HG03108 (cell line): ENCODE results near the gene CMIP.

Source experiments
- ATAC-seq: cut with Tn5 transposase; IDR thresholded peaks from one replicate; pipeline ENCODE4 v1.9.1; 2021; ENCODE audit warnings: moderate library complexity; ENCODE audit not compliant: unreplicated experiment

The CMIP gene

DNA sequence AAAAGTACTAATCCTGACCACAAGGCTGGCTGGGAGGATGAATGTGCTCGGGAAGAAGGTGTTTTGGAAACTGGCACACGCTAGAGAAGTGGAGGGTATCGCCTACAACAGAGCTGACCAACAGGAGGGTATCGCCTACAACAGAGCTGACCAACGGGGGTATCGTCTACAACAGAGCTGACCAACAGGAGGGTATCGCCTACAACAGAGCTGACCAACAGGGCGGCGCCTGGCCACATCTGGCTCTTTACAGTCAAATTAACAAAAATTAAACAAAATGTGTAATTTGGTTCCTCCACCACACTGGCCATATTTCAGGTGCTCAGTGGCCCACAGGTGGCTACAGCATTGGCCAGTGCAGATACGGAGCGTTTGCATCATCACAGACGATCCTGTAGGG, 153.5 kb downstream of the CMIP start:
- no peak for ATAC-seq

DNA sequence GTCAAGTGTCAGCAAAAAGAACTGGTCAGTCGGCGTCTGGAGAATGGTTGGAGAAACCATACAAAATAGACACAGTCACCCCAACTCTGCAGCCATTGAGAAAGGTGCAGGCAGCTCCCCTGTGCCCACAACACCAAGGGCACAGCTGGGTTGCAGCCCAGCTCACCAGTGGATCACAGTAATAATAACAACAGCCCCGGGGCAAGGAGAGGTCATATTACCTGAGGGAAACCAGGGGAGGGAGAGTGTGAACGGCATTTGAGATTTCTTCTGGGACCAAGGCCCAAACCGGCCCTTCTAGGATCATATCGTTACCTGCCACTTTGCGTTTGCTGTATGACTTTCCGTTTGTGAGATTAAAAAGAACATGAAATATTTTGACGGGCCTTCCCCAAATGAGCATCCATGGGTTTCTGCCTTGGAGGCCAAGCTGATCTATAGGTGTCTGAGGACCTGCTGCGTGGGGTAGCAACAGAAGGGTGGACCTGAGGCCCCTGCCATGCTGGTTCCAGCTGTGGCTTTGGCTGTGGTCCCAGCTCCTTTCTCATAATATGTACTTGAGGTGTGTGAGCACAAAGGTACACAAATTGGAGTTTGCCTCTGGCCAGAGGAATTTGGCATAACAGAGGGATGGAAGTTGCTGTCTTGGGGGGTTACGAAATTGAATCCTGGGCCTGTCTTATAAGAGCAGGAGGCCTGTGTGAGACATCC, 154.6 kb downstream of the CMIP start:
- ATAC-seq, result no peak

DNA sequence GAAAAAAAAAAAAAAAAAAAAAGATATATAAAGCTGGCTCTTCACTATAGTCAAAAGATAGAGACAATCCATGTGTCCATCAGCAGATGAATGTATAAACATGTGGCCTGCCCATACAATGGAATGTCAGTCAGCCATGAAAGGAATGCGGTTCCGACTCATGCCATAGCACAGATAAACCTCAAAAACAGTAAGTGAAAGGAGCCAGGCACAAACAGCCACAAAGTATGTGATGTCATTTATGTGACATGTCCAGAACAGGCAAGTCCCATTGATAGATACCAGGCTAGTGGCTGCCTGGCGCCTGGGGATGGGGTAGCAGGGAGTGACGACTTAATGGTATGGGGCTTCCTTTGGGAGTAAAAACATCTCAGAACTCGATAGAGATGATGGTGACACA, 155.7 kb downstream of the CMIP start:
- no peak for ATAC-seq

DNA sequence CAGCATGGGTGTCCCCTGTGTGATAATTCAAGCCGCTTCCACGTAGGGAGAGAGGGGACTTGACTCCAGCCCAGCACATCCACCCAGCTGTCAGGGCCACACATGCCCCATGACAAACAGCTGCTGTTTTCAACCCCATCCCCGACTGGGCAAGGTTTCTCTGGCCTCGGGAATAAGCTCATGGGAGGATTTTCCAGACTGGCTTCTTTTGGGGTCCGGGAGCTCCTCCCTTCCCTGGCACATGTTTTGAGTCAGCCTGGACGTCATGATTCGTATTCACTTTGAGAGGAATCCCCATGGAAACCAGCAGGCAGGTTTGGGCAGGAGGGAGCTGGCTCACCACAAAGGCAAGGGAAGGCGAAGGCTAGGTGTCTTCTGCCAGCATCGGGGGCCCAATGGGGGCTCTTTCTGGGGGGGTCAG, 156.4 kb downstream of the CMIP start:
- no peak for ATAC-seq

DNA sequence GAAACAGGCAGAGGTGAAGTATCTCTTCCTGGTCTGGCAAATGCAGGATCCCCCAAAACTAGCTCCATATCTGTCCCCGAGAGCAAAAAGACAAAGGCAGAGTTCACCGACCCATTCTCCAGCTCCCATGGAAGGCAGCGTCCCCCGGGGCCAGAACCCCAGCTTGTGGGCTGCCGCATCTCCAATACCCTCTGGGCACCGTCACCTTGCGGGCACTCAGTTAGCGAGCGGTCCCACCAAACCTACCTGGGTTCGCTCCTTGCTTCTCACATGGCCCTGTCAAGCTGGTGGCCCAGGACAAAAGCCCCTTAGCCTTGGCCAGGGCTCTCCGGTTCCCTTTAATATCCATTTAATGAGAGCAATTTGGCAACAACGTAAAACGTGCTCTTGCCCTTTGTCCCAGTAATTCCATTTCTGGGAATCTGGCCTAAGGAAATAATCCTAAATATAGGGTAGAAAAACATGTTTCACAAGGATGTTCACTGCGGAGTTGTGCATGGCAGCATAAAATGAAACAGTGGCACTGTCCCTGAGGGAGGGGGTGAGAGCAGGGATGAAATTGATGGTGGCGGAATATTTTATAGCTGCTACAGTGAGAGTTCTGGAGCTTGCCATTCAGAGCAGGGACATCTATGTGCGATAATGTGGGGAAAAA, 157.1 kb downstream of the CMIP start:
- no peak for ATAC-seq

DNA sequence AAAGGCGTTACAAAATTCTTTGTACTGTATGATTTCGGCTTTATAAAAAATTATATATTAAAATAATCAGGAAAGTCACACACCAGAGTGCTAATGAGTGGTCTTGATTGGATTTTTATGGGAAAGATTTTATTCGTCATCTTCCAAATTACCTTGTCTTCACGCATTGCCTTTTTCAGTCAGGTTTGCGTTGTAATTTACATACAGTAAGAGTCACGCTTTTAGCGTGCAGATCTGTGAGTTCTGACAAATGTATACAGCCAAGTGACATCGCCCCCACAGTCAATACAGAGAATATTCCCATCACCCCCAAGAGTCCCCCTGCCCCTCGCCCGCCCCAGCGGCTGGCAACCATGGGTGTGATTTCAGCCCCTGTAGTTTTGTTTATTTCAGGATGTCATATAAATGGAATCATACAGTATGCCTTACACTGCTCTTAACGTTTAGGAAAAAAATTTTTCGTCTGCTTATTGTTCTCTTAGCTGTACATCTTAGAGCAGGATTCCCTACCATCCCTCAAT, 157.7 kb downstream of the CMIP start:
- ATAC-seq, result no peak

DNA sequence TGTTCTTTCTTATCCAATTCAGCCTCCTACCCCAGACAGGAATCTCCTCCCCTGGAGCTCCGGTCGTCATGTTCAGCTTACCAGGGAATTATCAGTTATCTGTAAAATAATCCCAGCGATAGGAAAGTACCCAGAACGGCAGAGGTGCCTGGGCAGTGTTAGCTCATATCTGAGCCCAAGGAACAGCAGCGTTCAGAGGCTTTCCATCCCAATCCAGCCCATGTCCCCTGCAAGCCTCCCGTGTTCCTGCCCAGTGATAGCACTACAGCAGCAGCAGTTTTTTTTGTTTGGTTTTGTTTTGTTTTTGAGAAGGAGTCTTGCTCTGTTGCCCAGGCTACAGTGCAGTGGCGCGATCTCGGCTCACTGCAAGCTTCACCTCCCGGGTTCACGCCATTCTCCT, 158.2 kb downstream of the CMIP start:
- ATAC-seq, result no peak

DNA sequence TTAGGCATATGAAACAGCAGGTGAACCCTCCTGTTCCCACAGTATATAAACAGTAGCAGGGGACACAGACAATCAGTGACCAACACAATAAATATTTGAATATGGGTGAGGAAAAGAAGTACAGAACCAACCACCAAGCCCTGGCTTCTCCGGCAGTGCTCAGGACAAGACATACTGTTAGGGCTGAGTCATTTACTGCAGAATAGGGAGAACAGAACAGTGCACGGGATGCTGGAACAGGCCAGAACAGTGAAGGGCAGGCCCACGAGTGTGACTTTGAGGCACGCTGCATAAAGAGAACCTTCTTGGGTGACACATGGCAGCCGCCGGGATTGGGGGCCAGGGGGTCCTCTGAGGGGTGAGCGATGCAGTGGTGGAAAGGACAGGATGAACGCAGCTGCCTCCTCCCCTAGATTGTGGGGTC, 160.4 kb downstream of the CMIP start:
- ATAC-seq, result no peak

DNA sequence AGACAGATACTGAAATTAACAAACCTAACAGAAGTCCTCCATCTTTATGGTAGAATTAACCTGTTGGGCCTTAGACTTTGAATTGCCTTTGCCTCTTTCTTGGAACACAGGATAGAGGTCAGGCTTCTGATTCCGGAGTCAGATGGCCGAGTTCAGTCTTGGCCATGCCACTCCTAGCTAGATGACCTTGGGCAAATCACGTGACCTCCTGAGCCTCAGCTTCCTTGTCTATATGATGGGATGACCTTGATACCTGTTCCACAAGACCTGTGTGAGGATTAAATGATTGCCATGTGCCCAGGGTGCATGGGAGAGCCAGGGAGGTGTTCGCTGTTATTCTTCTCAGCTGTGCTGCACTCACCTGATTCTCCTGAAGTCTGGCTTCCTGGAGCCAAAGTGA, 161.4 kb downstream of the CMIP start:
- no peak for ATAC-seq

DNA sequence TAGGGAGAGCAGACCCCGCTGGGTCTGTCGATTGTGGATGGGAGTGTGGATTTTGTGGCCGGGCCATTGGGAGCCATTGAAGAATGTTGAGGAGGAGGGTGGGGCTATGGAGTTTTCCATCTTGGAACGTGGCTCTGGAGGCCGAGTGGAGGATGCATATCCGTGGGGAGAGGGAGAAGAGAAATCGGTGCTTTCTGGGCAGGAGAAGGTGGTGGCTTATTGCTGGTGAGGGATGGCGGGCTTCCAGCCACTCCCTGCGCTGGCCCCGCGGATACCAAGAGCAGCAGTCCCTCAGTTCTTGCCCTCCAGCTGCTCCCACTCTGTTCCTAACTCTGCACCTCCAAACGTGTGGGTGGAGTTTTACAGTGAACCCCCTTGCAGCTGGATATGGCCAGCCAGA, 162.4 kb downstream of the CMIP start:
- ATAC-seq, result no peak

DNA sequence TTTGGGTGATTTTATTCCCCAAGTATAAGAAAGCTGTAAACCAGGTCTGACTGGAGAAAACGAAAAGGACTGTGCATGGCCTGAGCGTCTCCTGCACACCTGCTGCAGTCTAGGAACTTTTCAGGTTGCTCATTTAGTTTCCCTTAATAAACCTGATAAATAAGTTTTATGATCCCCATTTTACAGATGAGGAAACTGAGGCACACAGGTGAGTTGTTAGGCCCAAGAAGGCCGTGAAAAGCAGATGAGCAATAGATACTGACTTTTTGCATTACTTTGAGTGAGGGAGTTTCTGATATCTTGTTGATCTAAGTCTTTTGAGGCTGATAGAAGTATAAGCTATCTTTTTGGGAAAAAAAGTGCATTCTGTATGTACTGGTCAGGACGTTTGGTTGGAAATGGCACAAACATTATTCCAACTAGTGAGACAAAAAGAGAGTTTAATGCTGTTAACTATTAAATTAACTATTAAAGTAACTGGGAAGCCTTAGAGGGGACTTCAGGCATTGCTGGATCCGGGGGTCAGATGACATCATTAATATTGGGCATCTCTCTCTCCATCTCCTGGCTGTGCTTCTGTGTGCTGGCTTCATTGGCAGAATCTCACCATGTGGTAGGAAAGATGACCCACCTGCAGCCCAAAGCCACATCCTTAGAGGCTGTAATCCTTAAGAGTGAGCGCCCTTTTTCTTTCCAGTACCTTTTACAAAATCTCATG, 163.4 kb downstream of the CMIP start:
- no peak for ATAC-seq

DNA sequence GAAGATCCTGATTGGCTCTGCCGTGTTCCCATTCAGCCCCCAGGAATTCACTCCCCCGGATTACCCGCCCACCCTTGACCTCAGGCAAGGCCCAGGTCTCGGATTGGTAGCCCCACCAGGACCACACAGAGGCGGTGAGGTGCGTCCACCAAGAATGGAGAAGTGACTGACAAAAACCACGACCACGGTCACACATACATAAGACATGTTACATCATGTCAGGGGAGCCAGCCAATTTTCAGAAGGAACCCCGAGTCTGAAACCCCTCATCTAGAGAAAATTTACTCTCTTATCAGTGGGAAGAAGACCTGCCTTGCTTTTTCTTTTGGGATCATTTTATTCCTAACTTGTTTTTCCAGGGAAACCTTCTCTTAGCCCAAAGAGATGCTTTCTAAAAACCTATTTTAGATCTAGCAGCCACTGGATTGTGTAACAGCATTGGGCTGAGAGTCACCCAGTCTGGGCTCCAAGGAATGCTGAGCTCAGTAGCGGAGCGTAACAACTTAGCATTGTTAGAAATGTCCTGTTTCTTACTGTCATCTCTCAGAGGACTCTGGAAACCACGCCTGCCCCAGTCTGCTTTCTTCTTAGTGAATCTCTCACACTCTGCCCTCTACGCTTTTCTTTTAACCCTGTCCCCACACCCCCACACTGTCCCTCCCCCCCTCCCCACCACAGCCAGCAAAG, 164.1 kb downstream of the CMIP start:
- ATAC-seq, result no peak

DNA sequence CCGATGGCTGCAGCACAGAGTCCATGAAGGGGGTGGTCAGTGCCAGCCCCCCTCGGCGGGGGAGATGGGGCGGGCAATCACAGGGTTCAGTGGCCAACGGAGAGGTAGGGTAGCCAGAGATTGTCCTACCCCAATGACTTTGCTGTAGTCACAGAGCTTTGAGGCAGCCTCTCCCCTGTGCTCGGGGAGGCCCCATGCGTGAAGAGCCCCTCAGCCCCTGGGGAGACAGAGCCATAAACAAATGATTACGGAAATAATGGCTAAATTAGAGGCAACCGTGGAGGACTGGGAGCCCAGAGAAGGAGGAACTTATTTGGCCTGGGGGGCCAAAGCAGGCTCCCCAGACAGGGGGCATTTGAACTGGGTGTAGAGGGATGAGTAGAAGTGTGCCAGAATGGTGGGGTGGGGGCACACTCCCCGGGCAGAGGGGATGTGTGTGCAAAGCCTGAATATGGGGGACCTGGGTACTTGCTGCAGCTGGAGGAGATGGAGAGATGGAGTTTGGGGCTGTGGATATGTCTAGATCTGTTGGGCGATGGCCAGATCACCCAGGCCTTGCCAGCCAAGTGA, 164.8 kb downstream of the CMIP start:
- ATAC-seq, result no peak

DNA sequence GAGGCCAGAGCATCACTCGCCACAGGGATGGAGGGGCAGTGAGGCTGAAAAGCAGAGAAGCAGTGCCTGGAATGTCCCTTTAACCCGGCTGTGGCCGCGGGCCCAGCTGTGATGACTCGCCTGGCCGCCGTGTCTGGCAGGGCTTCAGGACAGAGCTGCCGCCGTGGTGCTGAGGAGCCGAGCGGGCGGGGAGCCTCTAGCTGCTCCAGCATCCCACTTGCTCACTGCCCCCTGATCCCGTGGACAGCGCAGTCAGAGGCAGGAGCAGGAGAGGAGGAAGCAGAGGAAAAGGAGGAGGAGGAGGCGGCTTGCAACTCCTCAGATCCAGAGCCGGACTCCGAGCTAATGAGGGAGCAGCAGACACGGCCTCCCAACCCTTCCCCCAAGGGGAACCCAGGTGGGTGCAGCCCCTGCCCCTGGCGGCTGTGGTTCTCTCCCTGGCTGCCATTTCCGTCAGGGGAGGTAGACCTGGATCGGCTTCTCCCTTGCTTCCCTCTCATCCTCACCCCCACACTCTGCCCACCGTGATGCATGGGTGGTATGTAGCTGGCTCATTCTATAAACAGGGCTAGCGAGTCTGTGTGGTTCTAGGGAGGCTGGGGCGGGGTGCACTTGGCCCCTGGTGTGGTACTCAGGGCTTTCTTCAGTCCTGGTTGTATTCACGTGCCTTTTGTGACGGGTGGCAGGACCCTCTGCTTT, 165.7 kb downstream of the CMIP start:
- ATAC-seq, result no peak

DNA sequence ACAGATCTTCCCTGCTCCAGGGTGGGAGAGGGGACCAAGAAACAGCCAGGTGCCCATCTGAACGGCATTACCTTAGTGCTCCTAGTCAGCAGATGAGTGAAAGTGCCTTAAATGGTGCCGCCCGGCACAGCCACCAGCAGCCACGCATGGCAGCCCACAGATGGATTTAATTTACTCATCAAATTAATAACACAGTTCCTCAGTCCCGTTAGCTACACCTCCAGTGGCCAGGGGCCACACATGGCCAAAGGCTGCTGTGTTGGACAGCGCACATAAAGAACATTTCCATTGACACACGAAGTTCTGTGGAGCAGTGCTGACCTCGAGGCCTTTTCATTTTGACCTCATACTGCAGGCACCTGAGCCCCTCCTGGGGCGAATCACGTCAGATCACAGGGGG, 166.3 kb downstream of the CMIP start:
- ATAC-seq, result no peak

DNA sequence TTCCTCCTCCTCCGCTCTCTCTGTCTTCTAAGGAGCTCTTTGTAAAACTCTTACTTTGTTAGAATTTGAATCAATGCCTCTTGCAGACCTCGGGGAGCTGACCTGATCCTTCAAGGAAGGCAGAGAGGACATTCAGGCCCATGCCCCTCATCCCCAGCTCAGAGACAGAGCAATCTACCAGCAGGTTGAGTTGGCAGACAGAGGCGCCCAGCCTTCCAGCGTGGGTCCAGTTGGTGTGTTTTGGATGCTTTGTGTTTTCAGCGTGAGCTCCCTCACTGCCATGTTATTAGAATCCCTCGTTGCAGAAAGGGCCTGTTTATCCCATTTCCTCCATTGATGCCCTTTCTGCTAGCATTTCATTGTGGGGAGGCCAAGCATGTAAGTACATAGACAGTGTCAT, 167.1 kb downstream of the CMIP start:
- ATAC-seq, result no peak

DNA sequence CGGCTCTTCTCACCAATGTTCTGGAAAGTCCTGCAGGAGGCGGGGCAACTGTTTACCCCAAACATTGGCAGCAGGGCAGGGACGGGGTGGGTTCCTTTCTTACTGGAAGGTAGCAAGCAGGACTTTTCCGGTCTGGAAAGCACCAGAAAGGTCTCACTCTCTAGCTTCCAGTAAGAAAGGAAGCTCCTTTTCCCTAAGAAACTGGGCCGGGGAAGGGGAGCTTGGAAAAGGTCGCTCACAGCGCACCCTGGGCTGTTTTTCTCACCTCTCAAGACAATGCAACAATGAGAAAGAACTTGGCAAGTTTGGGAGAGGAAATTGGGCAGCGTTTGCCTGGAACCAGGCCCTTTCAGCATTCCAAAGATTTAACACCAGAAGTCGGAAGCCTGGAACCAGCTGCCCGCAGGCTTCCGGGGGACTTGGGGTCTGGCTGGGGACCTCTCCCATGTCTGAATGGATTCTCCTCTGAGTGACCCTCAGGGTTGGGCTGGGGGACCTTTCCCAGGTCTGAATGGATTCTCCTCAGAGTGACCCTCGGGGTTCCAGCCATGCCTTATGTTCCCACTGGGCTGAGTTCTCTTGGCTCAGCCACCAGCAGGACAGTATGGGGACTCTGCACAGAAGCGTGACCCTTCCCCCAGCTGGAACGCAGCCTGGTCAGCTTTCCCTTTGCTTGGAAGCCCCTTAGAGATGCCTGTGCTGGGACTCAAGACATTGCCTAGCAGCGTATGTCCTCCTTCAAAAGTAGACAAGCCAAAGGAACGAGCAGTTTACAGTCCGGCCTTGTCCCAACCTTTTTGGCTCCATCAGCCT, 167.9 kb downstream of the CMIP start:
- ATAC-seq, result no peak

DNA sequence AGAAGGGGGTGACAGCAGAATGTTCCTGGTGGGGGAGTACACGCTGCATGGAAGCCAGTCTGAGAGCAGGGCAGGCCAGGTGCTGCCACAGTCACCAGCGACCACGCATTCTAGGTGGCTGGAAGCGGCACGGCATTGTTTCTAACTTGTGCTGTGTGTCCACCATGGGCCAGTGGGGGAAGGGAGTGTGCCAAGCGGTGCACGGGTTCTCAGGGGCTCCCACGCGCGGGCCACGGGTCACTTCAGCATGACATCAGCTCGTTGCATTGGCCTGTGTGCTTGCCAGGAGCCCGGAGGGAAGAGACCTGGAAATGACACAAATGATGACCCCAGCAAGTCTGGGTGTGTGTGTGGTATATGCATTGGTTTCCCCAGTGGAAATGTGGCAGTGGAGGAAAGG, 169.6 kb downstream of the CMIP start:
- no peak for ATAC-seq

DNA sequence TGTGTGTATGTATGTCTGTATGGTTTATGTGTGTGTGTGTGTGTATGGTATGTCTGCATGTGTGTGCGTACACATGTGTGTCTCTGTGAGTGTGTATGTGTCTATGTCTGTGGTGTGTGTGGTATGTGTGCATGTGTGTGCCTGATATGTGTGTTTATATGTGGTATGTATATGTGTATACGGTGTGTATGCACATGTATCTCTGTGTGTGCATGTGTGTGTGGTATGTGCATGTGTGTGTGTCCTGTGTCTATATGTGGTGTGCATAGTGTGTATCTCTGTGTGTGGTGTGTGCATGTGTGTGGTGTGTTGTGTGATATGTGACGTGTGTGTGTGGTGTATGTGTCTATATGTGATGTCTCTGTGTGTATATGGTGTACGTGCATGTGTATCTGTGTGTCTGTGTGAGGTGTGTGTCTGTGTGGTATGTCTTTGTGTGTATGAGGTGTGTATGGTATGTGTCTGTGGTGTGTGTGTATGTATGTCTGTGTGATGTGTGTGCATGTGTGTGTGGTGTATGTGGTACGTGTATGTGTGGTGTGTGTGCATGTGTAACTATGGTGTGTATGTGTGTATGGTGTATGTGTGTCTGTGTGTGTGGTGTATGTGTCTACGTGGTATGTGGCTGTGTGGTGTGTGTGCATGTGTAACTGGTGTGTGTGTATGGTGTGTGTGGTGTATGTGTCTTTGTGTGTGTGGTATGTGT, 170.2 kb downstream of the CMIP start:
- no peak for ATAC-seq
